Activated CD4-positive, CD25-positive, alpha-beta regulatory T cell treated with anti-CD3 and anti-CD28 coated beads, Interleukin-2, amount 50 U/mL, for 72 hours (primary cell): ENCODE measurements around the gene ZNF248.
"Not testable (repeated sequence)": the region's sequence is repeated elsewhere in the genome, so short reads cannot be mapped to it uniquely, and the experiment has no call there.

Source experiments
- DNase-seq: peaks from one replicate; pipeline ENCODE4 v3.0.0; 2021

Gene ZNF248

GRCh38 chr10:37857287-37858211, at the start of gene ZNF248:
Gene ZNF248, minus strand, starts transcription at chr10:37857610. Its CDS starts 1,300 bp downstream, at chr10:37856310.
- DNase-seq, result peak; percentile 93

- no peak for DNase-seq
Observed at GRCh38 chr10:37906382-37906781, 49.0 kb upstream of the ZNF248 start.

GRCh38 chr10:37896436-37896835, 39.0 kb upstream of the ZNF248 start:
- DNase-seq, result no peak

- no peak for DNase-seq
Observed at GRCh38 chr10:37895674-37896073, 38.3 kb upstream of the ZNF248 start.

- no peak for DNase-seq
Observed at GRCh38 chr10:37885850-37886249, 28.4 kb upstream of the ZNF248 start.

- no peak for DNase-seq
Observed at GRCh38 chr10:37872955-37873354, 15.5 kb upstream of the ZNF248 start.

- DNase-seq, result no peak
Observed at GRCh38 chr10:37872283-37872682, 14.9 kb upstream of the ZNF248 start.

- DNase-seq, result no peak
Observed at GRCh38 chr10:37871568-37872251, 14.3 kb upstream of the ZNF248 start.

GRCh38 chr10:37871143-37871542, 13.7 kb upstream of the ZNF248 start:
- DNase-seq, result no peak

- DNase-seq, result no peak
Observed at GRCh38 chr10:37868796-37869195, 11.4 kb upstream of the ZNF248 start.

- no peak for DNase-seq
Observed at GRCh38 chr10:37865957-37866803, 8.8 kb upstream of the ZNF248 start.

- no peak for DNase-seq
Observed at GRCh38 chr10:37865264-37865663, 7.9 kb upstream of the ZNF248 start.

GRCh38 chr10:37860494-37861190, 3.2 kb upstream of the ZNF248 start:
- DNase-seq, result no peak

- DNase-seq, result not testable (repeated sequence)
Observed at GRCh38 chr10:37859270-37859669, 1.9 kb upstream of the ZNF248 start.

GRCh38 chr10:37856881-37857286, 526 bp downstream of the ZNF248 start:
- DNase-seq, result peak; percentile 38

- no peak for DNase-seq
Observed at GRCh38 chr10:37855636-37856035, 1.8 kb downstream of the ZNF248 start.

- no peak for DNase-seq
Observed at GRCh38 chr10:37854626-37855025, 2.8 kb downstream of the ZNF248 start.

GRCh38 chr10:37844644-37845043, 12.8 kb downstream of the ZNF248 start:
- no peak for DNase-seq

GRCh38 chr10:37839243-37839642, 18.2 kb downstream of the ZNF248 start:
- DNase-seq, result no peak

GRCh38 chr10:37831495-37832333, 25.7 kb downstream of the ZNF248 start:
- no peak for DNase-seq

GRCh38 chr10:37826806-37827205, 30.6 kb downstream of the ZNF248 start:
- DNase-seq, result no peak

- no peak for DNase-seq
Observed at GRCh38 chr10:37821237-37821636, 36.2 kb downstream of the ZNF248 start.
